Kidney (tissue), 14 donors: ENCODE measurements around the gene HCFC2. TPM values are rescaled to one million over a fixed set of nuclear protein-coding genes. Genes with fewer than 3 reads are reported as not detected.

Experiments
- DNase-seq, 5 donors: peaks; one replicate each; pipeline ENCODE4 v3.0.0-alpha.2; 2013 to 2020
- FAIRE-seq: peaks from 2 replicates; lab custom pipeline; 2012; peaks lifted over from hg19 to GRCh38; lab: Jason Lieb, UNC
- H3K27ac ChIP-seq, 2 donors: one replicate each; pipeline ENCODE4 v1.7.0; 2013; ENCODE audit warnings: low read depth in 2 of 2, low read length in 2 of 2, inconsistent platforms in 1 of 2
- H3K27me3 ChIP-seq: one replicate; pipeline ENCODE4 v1.7.1; 2013; ENCODE audit warnings: low read length, inconsistent platforms; ENCODE audit not compliant: control insufficient read depth, insufficient read depth
- H3K36me3 ChIP-seq, 3 donors: one replicate each; pipeline versions ENCODE4 v1.7.0 to v1.7.1; 2013; ENCODE audit warnings: low read length in 3 of 3, control low read depth in 1 of 3, inconsistent platforms in 1 of 3; ENCODE audit not compliant: insufficient read depth in 3 of 3, control insufficient read depth in 2 of 3
- H3K4me1 ChIP-seq, 3 donors: one replicate each; pipeline versions ENCODE4 v1.7.0 to v1.7.1; 2013; ENCODE audit warnings: low read length in 3 of 3, inconsistent platforms in 1 of 3, low read depth in 1 of 3; ENCODE audit not compliant: control insufficient read depth in 2 of 3, insufficient read depth in 2 of 3
- H3K4me3 ChIP-seq, 3 donors: one replicate each; pipeline versions ENCODE4 v1.7.0 to v1.8.1; 2013; ENCODE audit warnings: low read length in 3 of 3, control low read depth in 1 of 3, inconsistent platforms in 1 of 3
- H3K9ac ChIP-seq, 3 donors: one replicate each; pipeline versions ENCODE4 v1.7.0 to v1.7.1; 2013; ENCODE audit warnings: low read length in 3 of 3, control low read depth in 1 of 3, inconsistent platforms in 1 of 3
- H3K9me3 ChIP-seq, 3 donors: one replicate each; pipeline versions ENCODE4 v1.7.0 to v1.7.1; 2013; ENCODE audit warnings: low read length in 3 of 3, control low read depth in 1 of 3, inconsistent platforms in 1 of 3; ENCODE audit not compliant: control insufficient read depth in 2 of 3, insufficient read depth in 1 of 3
- CTCF ChIP-seq: IDR thresholded peaks from 3 replicates; pipeline ENCODE4 v1.5.1; 2012; ENCODE audit warnings: mild to moderate bottlenecking, moderate library complexity, borderline replicate concordance; ENCODE audit not compliant: insufficient read depth; ENCODE audit errors: extremely low read depth
- intact Hi-C: fragments of 100-400 bp; cut with DNase I; formaldehyde crosslinking; loops from one replicate; pipeline ENCODE4 v1.11.1; 2022
- polyA plus RNA-seq: library from polyadenylated mRNA; stranded (reverse); fragments of 350-450 nt; fragmentation: Illumina TruSeq; extraction: RNeasy Lipid Tissue Mini Kit (QIAGEN cat#74804); gene quantifications from one replicate; pipeline ENCODE4 v1.2.3, GENCODE V29; 2014; ENCODE audit warnings: low read depth, low replicate concordance; ENCODE audit not compliant: insufficient read depth
- total RNA-seq: library from RNA; stranded (reverse); fragmentation: NEBNext Ultra II Directional; extraction: Animal tissue kit (Norgen Biotek cat#: 25700); gene quantifications from one replicate; pipeline ENCODE4 v1.2.1, GENCODE V29; 2021
- donor health status: control.
- donor health status: control.
- donor health status: control.
- donor health status: control.
- donor health status: control.
- donor health status: DM: yes; HTN: yes; CAD: no.
- donor health status: Normal renal cell carcinoma (clear cell type).

The HCFC2 gene
- total and polyA plus RNA-seq, 2 donors from 2014 or later: 6.0 to 18.1 TPM

- no peak for TF ChIP-seq CTCF
- Histone ChIP-seq H3K9ac (no peak overlapping the region), H3K4me3 (no peak overlapping the region), H3K27ac (no peak overlapping the region), H3K27me3 (no peaks in the 10 kb centered on the region), H3K9me3 (no peaks in the 10 kb centered on the region), H3K36me3 (no peaks in the 10 kb centered on the region), H3K4me1 (peaks cover 0 to 3% (median 0%) of the 10 kb centered on the region in 3 donors)
- intact Hi-C loops: no loop called here
- DNase-seq (no peak), FAIRE-seq (no peak)
Measured at GRCh38 chr12:104048162-104048561, 16.2 kb upstream of the HCFC2 start.

- no peaks in the 10 kb centered on the region for H3K9me3 ChIP-seq
- H3K4me3 ChIP-seq: peak overlapping the region in 2 of 3 donors; percentile 6 to 58
- no peak overlapping the region for H3K9ac ChIP-seq
- peaks cover 0 to 3% (median 0%) of the 10 kb centered on the region in 3 donors for H3K4me1 ChIP-seq
- no peak for TF ChIP-seq CTCF
- DNase-seq (no peak), FAIRE-seq (no peak)
- H3K27me3 ChIP-seq: no peaks in the 10 kb centered on the region
- no peak overlapping the region for H3K27ac ChIP-seq
- intact Hi-C loops: no loop called here
- H3K36me3 ChIP-seq: no peaks in the 10 kb centered on the region
Measured at GRCh38 chr12:104048811-104049210, 15.5 kb upstream of the HCFC2 start.

GRCh38 chr12:104049278-104049902 is 14.9 kb upstream of the HCFC2 start:
- Histone ChIP-seq H3K27me3 (no peaks in the 10 kb centered on the region), H3K9me3 (no peaks in the 10 kb centered on the region), H3K27ac (peak overlapping the region in 1 of 2 donors; percentile 49), H3K4me1 (peaks cover 0 to 3% (median 0%) of the 10 kb centered on the region in 3 donors), H3K4me3 (peak overlapping the region; percentile 58 to 63 (median 63)), H3K9ac (peak overlapping the region in 2 of 3 donors; percentile 4 to 17), H3K36me3 (no peaks in the 10 kb centered on the region)
- intact Hi-C loops: no loop called here
- peak in 1 of 5 donors; percentile 54 for DNase-seq
- TF ChIP-seq CTCF: no peak
- no peak for FAIRE-seq
